IMR-90 (cell line): ENCODE measurements around the gene GFI1. TPM values are rescaled to one million over a fixed set of nuclear protein-coding genes. Genes with fewer than 3 reads are reported as not detected.

Experiments
- ATAC-seq: fragments of 200-7000 bp; cut with Tn5 transposase; 2 replicates; pipeline ENCODE4 v1.9.1; 2020; ENCODE audit warnings: low read depth, mild to moderate bottlenecking, moderate library complexity
- BruUV-seq: library from RNA; stranded (reverse); fragments of 400-500 nt; replicated peaks from 2 replicates; lab custom pipeline; 2021; lab: Mats Ljungman, UMichigan
- CTCF ChIA-PET: fragments of 300-600 bp; formaldehyde crosslinking; extraction: SDS; loops from one replicate; lab custom pipeline; 2021; ENCODE audit warnings: antibody characterized with exemption; lab: Yijun Ruan, JAX
- POLR2A ChIA-PET: fragments of 300-600 bp; sonication (Branson Sonifier 250); formaldehyde crosslinking; loops from one replicate; lab custom pipeline; 2022; ENCODE audit warnings: antibody characterized with exemption; ENCODE audit not compliant: unreplicated experiment; lab: Charles Lee
- DNase-seq: peaks from one replicate; pipeline ENCODE4 v3.0.0; 2013
- H2AFZ ChIP-seq: replicated peaks from 2 replicates; pipeline ENCODE3; 2013; ENCODE audit warnings: low read length, mild to moderate bottlenecking; ENCODE audit not compliant: poor library complexity
- H2AK5ac ChIP-seq: 2 replicates; pipeline ENCODE4 v1.6.1; 2013; ENCODE audit warnings: low read depth, low read length, inconsistent platforms
- H2AK9ac ChIP-seq: replicated peaks from 2 replicates; pipeline ENCODE3; 2013; ENCODE audit warnings: mild to moderate bottlenecking, low read depth, low read length, moderate library complexity; ENCODE audit not compliant: poor library complexity
- H2BK120ac ChIP-seq: 2 replicates; pipeline ENCODE4 v1.6.1; 2013; ENCODE audit warnings: low read depth, low read length, inconsistent platforms
- H2BK15ac ChIP-seq: 3 replicates; pipeline ENCODE4 v1.6.1; 2013; ENCODE audit warnings: low read depth, low read length, inconsistent platforms
- H2BK20ac ChIP-seq: 2 replicates; pipeline ENCODE4 v1.6.1; 2013; ENCODE audit warnings: low read depth, mild to moderate bottlenecking, inconsistent platforms, low read length, moderate library complexity
- H2BK5ac ChIP-seq: 2 replicates; pipeline ENCODE4 v1.6.1; 2013; ENCODE audit warnings: mild to moderate bottlenecking, low read depth, low read length, inconsistent platforms; ENCODE audit not compliant: poor library complexity, severe bottlenecking
- H3K14ac ChIP-seq: replicated peaks from 2 replicates; pipeline ENCODE4 v1.6.1; 2013; ENCODE audit warnings: low read depth, low read length, inconsistent platforms
- H3K18ac ChIP-seq: 2 replicates; pipeline ENCODE4 v1.6.1; 2013; ENCODE audit warnings: low read depth, low read length, control low read depth
- H3K23ac ChIP-seq: 2 replicates; pipeline ENCODE4 v1.6.1; 2013; ENCODE audit warnings: low read depth, low read length, inconsistent platforms
- H3K27ac ChIP-seq: 2 replicates; pipeline ENCODE4 v1.5.1; 2013; ENCODE audit warnings: mild to moderate bottlenecking, control low read depth, low read length; ENCODE audit not compliant: insufficient read depth
- H3K27me3 ChIP-seq: 2 replicates; pipeline ENCODE4 v1.6.1; 2013; ENCODE audit warnings: low read length; ENCODE audit not compliant: control insufficient read depth, insufficient read depth
- H3K36me3 ChIP-seq: 2 replicates; pipeline ENCODE4 v1.6.1; 2013; ENCODE audit warnings: low read length, mixed read lengths; ENCODE audit not compliant: control insufficient read depth, insufficient read depth
- H3K4ac ChIP-seq: 2 replicates; pipeline ENCODE4 v1.6.1; 2013; ENCODE audit warnings: low read depth, low read length, inconsistent platforms
- H3K4me1 ChIP-seq: 2 replicates; pipeline ENCODE4 v1.6.1; 2013; ENCODE audit warnings: low read length, mixed read lengths; ENCODE audit not compliant: control insufficient read depth, insufficient read depth
- H3K4me2 ChIP-seq: 2 replicates; pipeline ENCODE4 v1.6.1; 2013; ENCODE audit warnings: low read depth, mild to moderate bottlenecking, control low read depth, low read length, moderate library complexity
- H3K4me3 ChIP-seq: 2 replicates; pipeline ENCODE4 v1.5.1; 2013; ENCODE audit warnings: low read depth, mild to moderate bottlenecking, control low read depth, low read length, moderate library complexity; ENCODE audit not compliant: insufficient read depth
- H3K56ac ChIP-seq: 2 replicates; pipeline ENCODE4 v1.6.1; 2013; ENCODE audit warnings: low read length, inconsistent platforms; ENCODE audit not compliant: insufficient read depth; ENCODE audit errors: extremely low read depth
- H3K79me1 ChIP-seq, 2 experiments: 2 replicates each; pipeline ENCODE4 v1.6.1; 2013; ENCODE audit warnings: low read length in 2 of 2, inconsistent platforms in 1 of 2, low read depth in 1 of 2
- H3K9ac ChIP-seq: 2 replicates; pipeline ENCODE4 v1.6.1; 2013; ENCODE audit warnings: low read depth, low read length, control low read depth
- H3K9me1 ChIP-seq: 2 replicates; pipeline ENCODE4 v1.6.1; 2013; ENCODE audit warnings: low read length, inconsistent platforms; ENCODE audit not compliant: insufficient read depth
- H3K9me3 ChIP-seq: 2 replicates; pipeline ENCODE4 v1.6.1; 2013; ENCODE audit warnings: low read length; ENCODE audit not compliant: control insufficient read depth, insufficient read depth
- H4K20me1 ChIP-seq: 2 replicates; pipeline ENCODE4 v1.6.1; 2013; ENCODE audit warnings: low read length, inconsistent platforms; ENCODE audit not compliant: insufficient read depth
- H4K5ac ChIP-seq: 2 replicates; pipeline ENCODE4 v1.6.1; 2013; ENCODE audit warnings: mild to moderate bottlenecking, low read depth, low read length, control low read depth
- H4K8ac ChIP-seq, 2 experiments: 2 replicates each; pipeline ENCODE4 v1.6.1; 2013; ENCODE audit warnings: low read depth in 2 of 2, low read length in 2 of 2, control low read depth in 1 of 2, inconsistent platforms in 1 of 2
- H4K91ac ChIP-seq: 2 replicates; pipeline ENCODE4 v1.6.1; 2013; ENCODE audit warnings: low read depth, low read length, inconsistent platforms; ENCODE audit not compliant: insufficient read depth
- MAFK ChIP-seq: IDR thresholded peaks from 2 replicates; pipeline ENCODE4 v1.6.1; 2012; ENCODE audit warnings: low read depth, low read length, improper control_type of control experiment
- MXI1 ChIP-seq: IDR thresholded peaks from 2 replicates; pipeline ENCODE4 v1.6.1; 2012; ENCODE audit warnings: low read depth, mild to moderate bottlenecking, low read length, moderate library complexity, borderline replicate concordance
- WGBS, 2 experiments: methylation state at CpG; one replicate each; pipeline versions ENCODE4 v1.1.5 to v1.1.7; 2013; ENCODE audit warnings: missing lambda C conversion rate in 2 of 2; ENCODE audit not compliant: insufficient read length in 1 of 2; ENCODE audit errors: extremely low coverage in 2 of 2; 5-methylcytosine and 5-hydroxymethylcytosine counted together
- dilution Hi-C: fragments of 300-500 bp; cut with HindIII; formaldehyde crosslinking; loops from one replicate; pipeline ENCODE4 v1.14.3; 2018; ENCODE audit warnings: low sequenced_read_pairs; ENCODE audit not compliant: unreplicated experiment
- in situ Hi-C: fragments of 300-500 bp; cut with MboI; formaldehyde crosslinking; loops from 3 replicates; pipeline ENCODE4 v1.14.3; 2019; ENCODE audit warnings: low sequenced_read_pairs, inconsistent platforms, mixed read lengths
- intact Hi-C: fragments of 100-400 bp; cut with micrococcal nuclease; formaldehyde crosslinking; loops from 2 replicates; pipeline ENCODE4 v1.10.0; 2022
- polyA plus RNA-seq, 3 experiments: library from polyadenylated mRNA; depleted of rRNA; stranded (reverse); fragments of >200 nt; gene quantifications; 2 replicates each; pipeline ENCODE4 v1.2.3, GENCODE V29; 2012; ENCODE audit warnings: low replicate concordance in 1 of 3
- total RNA-seq: library from RNA; depleted of rRNA; stranded (reverse); fragments of >200 nt; gene quantifications from 2 replicates; pipeline ENCODE4 v1.2.3, GENCODE V29; 2012

GFI1 gene
- total and polyA plus RNA-seq, 2 of the 4 experiments (the other 2 are of a cell fraction): under 0.01 to 0.21 TPM

GRCh38 chr1:92481971-92482664, 4.6 kb downstream of the GFI1 start (continued):
- TF ChIP-seq MAFK: no peak

DNA sequence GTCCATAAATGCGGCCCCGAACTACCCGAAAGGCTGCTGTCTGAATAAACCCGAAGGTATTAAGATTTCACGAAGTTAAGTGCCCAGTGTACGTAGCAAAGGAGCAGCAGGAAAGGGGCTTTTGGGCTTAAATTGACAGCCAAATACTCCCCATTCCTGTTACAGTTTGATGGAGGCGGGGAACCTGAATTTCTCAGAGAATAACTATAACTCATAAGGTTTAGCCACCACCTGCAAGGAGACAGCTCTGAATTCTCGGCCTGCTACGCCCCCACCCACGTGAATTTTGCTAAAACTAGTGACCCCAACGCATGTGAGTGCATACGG, 5.2 kb downstream of the GFI1 start:
- Histone ChIP-seq H3K9me3 (peaks cover 13% of the 10 kb centered on the region; the same call in 1 of the 2 replicates), H2AFZ (no peak overlapping the region), H2BK20ac (no peak overlapping the region), H4K91ac (no peak overlapping the region), H3K4me1 (peaks cover 8% of the 10 kb centered on the region), H4K8ac (no peak overlapping the region), H3K4me2 (no peak overlapping the region), H3K14ac (no peak overlapping the region), H3K27ac (no peak overlapping the region), H4K5ac (no peak overlapping the region), H3K4ac (no peak overlapping the region), H3K79me1 (no peaks in the 10 kb centered on the region), H3K9ac (no peak overlapping the region), H3K18ac (no peak overlapping the region), H3K9me1 (no peaks in the 10 kb centered on the region), H4K20me1 (peaks cover 17% of the 10 kb centered on the region), H3K4me3 (no peak overlapping the region), H3K36me3 (no peaks in the 10 kb centered on the region), H3K23ac (no peak overlapping the region), H3K56ac (no peak overlapping the region), H2BK120ac (no peak overlapping the region), H2BK15ac (no peak overlapping the region), H2BK5ac (no peak overlapping the region), H3K27me3 (peaks cover 92% of the 10 kb centered on the region), H2AK9ac (no peak overlapping the region), H2AK5ac (no peak overlapping the region)
- ATAC-seq (no peak), DNase-seq (no peak)
- ChIA-PET CTCF (no interaction called here), POLR2A (no interaction called here)
- no CpG with 5 or more reads among the region's 12 CpGs for WGBS, 2 experiments
- TF ChIP-seq MXI1: no peak
- intact Hi-C loops: loop anchor here (10.0 kb wide), 1 partner anchor 353 kb away; the partner anchor contains the start of gene RPL5
- dilution Hi-C loops: no loop called here
- no TSS peak for BruUV-seq
- in situ Hi-C loops: no loop called here
